Suprapubic skin (tissue), 4 donors: ENCODE results near the gene AP3B1. TPM values are rescaled to one million over a fixed set of nuclear protein-coding genes. Genes with fewer than 3 reads are reported as not detected.

ENCODE experiments used
- DNase-seq, 2 donors: peaks; one replicate each; pipeline ENCODE4 v3.0.0-alpha.2; 2019; ENCODE audit warnings: low spot score in 2 of 2
- H3K27ac ChIP-seq: fragments of 200-600 bp; sonication (generic); one replicate; pipeline ENCODE4 v1.5.1; 2019
- H3K27me3 ChIP-seq: fragments of 200-600 bp; sonication (generic); one replicate; pipeline ENCODE4 v1.5.1; 2019
- H3K36me3 ChIP-seq: fragments of 200-600 bp; sonication (generic); one replicate; pipeline ENCODE4 v1.5.1; 2019
- H3K4me1 ChIP-seq: fragments of 200-600 bp; sonication (generic); one replicate; pipeline ENCODE4 v1.5.1; 2019
- H3K4me3 ChIP-seq: fragments of 200-600 bp; sonication (generic); one replicate; pipeline ENCODE4 v1.5.1; 2019; ENCODE audit warnings: mild to moderate bottlenecking
- H3K9me3 ChIP-seq: fragments of 200-600 bp; sonication (generic); one replicate; pipeline ENCODE4 v1.5.1; 2019
- CTCF ChIP-seq, 2 donors: fragments of 200-600 bp in 1 of 2; fragments of 450-650 bp in 1 of 2; sonication (generic) in 1 of 2; IDR thresholded peaks; one replicate each; pipeline ENCODE4 v1.5.1; 2016 to 2019; ENCODE audit warnings: antibody characterized with exemption in 2 of 2, mild to moderate bottlenecking in 1 of 2, moderate library complexity in 1 of 2
- EP300 ChIP-seq: sonication (generic); formaldehyde crosslinking; IDR thresholded peaks from one replicate; pipeline ENCODE4 v1.6.1; 2017; ENCODE audit warnings: antibody characterized with exemption
- POLR2A ChIP-seq, 2 donors: fragments of 450-650 bp; IDR thresholded peaks; one replicate each; pipeline ENCODE4 v1.6.1; 2017; ENCODE audit warnings: antibody characterized with exemption in 2 of 2, mild to moderate bottlenecking in 2 of 2, moderate library complexity in 2 of 2
- POLR2AphosphoS5 ChIP-seq, 3 donors: sonication (generic); formaldehyde crosslinking; IDR thresholded peaks; one replicate each; pipeline ENCODE4 v1.6.1; 2017; ENCODE audit warnings: antibody characterized with exemption in 3 of 3
- WGBS: methylation state at CpG from one replicate; pipeline ENCODE4 v1.1.5; 2018; 5-methylcytosine and 5-hydroxymethylcytosine counted together
- total RNA-seq, 4 donors: library from RNA; depleted of rRNA; stranded (reverse); fragments of >200 nt; gene quantifications; one replicate each; pipeline ENCODE4 v1.1.0, GENCODE V29; 2016

Gene AP3B1
- total RNA-seq, 4 donors from 2014 or later = 32.2 to 44.0 (median 33.1) TPM

- no peak overlapping the region for H3K27ac ChIP-seq
- H3K4me1 ChIP-seq = no peaks in the 10 kb centered on the region
- no peak for TF ChIP-seq POLR2A (IDR thresholded peaks at IDR 0.05)
- no peak for TF ChIP-seq EP300
- no peak for TF ChIP-seq POLR2AphosphoS5 (IDR thresholded peaks at IDR 0.05)
- TF ChIP-seq CTCF (IDR thresholded peaks at IDR 0.05) = no peak
- no peak for DNase-seq
- peaks cover 23% of the 10 kb centered on the region for H3K36me3 ChIP-seq
- H3K27me3 ChIP-seq = no peaks in the 10 kb centered on the region
- no peak overlapping the region for H3K4me3 ChIP-seq
- WGBS = 87% methylated on average over 3 of the region's 3 CpGs
- H3K9me3 ChIP-seq = no peaks in the 10 kb centered on the region
These were observed 185.9 kb downstream of the AP3B1 start for GRCh38 chr5:78108564-78108963.

GRCh38 chr5:78103232-78103918, 191.1 kb downstream of the AP3B1 start:
- Histone ChIP-seq H3K4me1 (no peaks in the 10 kb centered on the region), H3K4me3 (no peak overlapping the region), H3K27ac (no peak overlapping the region), H3K36me3 (peaks cover 23% of the 10 kb centered on the region), H3K27me3 (no peaks in the 10 kb centered on the region), H3K9me3 (no peaks in the 10 kb centered on the region)
- 94% methylated on average over 4 of the region's 4 CpGs for WGBS
- TF ChIP-seq POLR2AphosphoS5 (IDR thresholded peaks at IDR 0.05) = no peak
- no peak for TF ChIP-seq EP300
- TF ChIP-seq POLR2A (IDR thresholded peaks at IDR 0.05) = no peak
- TF ChIP-seq CTCF (IDR thresholded peaks at IDR 0.05) = no peak
- DNase-seq = no peak

GRCh38 chr5:78102500-78102899, 192.0 kb downstream of the AP3B1 start:
- no peak for DNase-seq
- Histone ChIP-seq H3K36me3 (peaks cover 23% of the 10 kb centered on the region), H3K9me3 (no peaks in the 10 kb centered on the region), H3K4me1 (no peaks in the 10 kb centered on the region), H3K27me3 (no peaks in the 10 kb centered on the region), H3K4me3 (no peak overlapping the region), H3K27ac (no peak overlapping the region)
- TF ChIP-seq POLR2A (IDR thresholded peaks at IDR 0.05) = no peak
- TF ChIP-seq EP300 = no peak

GRCh38 chr5:78095125-78095524, 199.4 kb downstream of the AP3B1 start:
- TF ChIP-seq POLR2AphosphoS5 (IDR thresholded peaks at IDR 0.05) (no peak), EP300 (no peak), CTCF (IDR thresholded peaks at IDR 0.05) (no peak), POLR2A (IDR thresholded peaks at IDR 0.05) (no peak)
- peaks cover 25% of the 10 kb centered on the region for H3K36me3 ChIP-seq

GRCh38 chr5:78090002-78090401, 204.5 kb downstream of the AP3B1 start:
- no peak for TF ChIP-seq EP300
- TF ChIP-seq CTCF (IDR thresholded peaks at IDR 0.05) = no peak
- no peak for TF ChIP-seq POLR2A (IDR thresholded peaks at IDR 0.05)
- TF ChIP-seq POLR2AphosphoS5 (IDR thresholded peaks at IDR 0.05) = no peak
- Histone ChIP-seq H3K9me3 (no peaks in the 10 kb centered on the region), H3K4me1 (no peaks in the 10 kb centered on the region), H3K36me3 (peaks cover 10% of the 10 kb centered on the region), H3K27ac (no peak overlapping the region), H3K4me3 (no peak overlapping the region), H3K27me3 (no peaks in the 10 kb centered on the region)
- 100% methylated on average over 1 of the region's 1 CpG for WGBS
- no peak for DNase-seq

More at GRCh38 chr5:78095125-78095524, 199.4 kb downstream of the AP3B1 start:
- Histone ChIP-seq H3K27me3 (no peaks in the 10 kb centered on the region), H3K4me3 (no peak overlapping the region), H3K27ac (no peak overlapping the region), H3K4me1 (no peaks in the 10 kb centered on the region), H3K9me3 (no peaks in the 10 kb centered on the region)
- DNase-seq = no peak

GRCh38 chr5:78078858-78079257, 215.6 kb downstream of the AP3B1 start:
- Histone ChIP-seq H3K4me1 (no peaks in the 10 kb centered on the region), H3K27me3 (no peaks in the 10 kb centered on the region)
- no peak for TF ChIP-seq POLR2A (IDR thresholded peaks at IDR 0.05)
- TF ChIP-seq EP300 = no peak
- no peak for TF ChIP-seq CTCF (IDR thresholded peaks at IDR 0.05)
- no peak for TF ChIP-seq POLR2AphosphoS5 (IDR thresholded peaks at IDR 0.05)

More at GRCh38 chr5:78078858-78079257, 215.6 kb downstream of the AP3B1 start:
- H3K4me3 ChIP-seq = no peak overlapping the region
- H3K36me3 ChIP-seq = no peaks in the 10 kb centered on the region
- no peaks in the 10 kb centered on the region for H3K9me3 ChIP-seq
- no peak for DNase-seq
- no peak overlapping the region for H3K27ac ChIP-seq
